WI38 (cell line): ENCODE data around the gene CCIN.

Experiments used
- H3K4me3 ChIP-seq: 2 replicates; pipeline ENCODE4 v1.5.1; 2011; ENCODE audit warnings: low read depth, mild to moderate bottlenecking, control low read depth, low read length
- TF ChIP-seq, protein P1 (sequence below): IDR thresholded peaks from 2 replicates; pipeline ENCODE4 v1.5.1; 2012; ENCODE audit warnings: low read depth, mild to moderate bottlenecking, control low read depth, low read length

The CCIN gene

GRCh38 chr9:36141288-36141687 lies 27.9 kb upstream of the CCIN start:
- H3K4me3 ChIP-seq, result no peak overlapping the region
- TF ChIP-seq, protein P1, sequence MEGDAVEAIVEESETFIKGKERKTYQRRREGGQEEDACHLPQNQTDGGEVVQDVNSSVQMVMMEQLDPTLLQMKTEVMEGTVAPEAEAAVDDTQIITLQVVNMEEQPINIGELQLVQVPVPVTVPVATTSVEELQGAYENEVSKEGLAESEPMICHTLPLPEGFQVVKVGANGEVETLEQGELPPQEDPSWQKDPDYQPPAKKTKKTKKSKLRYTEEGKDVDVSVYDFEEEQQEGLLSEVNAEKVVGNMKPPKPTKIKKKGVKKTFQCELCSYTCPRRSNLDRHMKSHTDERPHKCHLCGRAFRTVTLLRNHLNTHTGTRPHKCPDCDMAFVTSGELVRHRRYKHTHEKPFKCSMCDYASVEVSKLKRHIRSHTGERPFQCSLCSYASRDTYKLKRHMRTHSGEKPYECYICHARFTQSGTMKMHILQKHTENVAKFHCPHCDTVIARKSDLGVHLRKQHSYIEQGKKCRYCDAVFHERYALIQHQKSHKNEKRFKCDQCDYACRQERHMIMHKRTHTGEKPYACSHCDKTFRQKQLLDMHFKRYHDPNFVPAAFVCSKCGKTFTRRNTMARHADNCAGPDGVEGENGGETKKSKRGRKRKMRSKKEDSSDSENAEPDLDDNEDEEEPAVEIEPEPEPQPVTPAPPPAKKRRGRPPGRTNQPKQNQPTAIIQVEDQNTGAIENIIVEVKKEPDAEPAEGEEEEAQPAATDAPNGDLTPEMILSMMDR, result peak; percentile 43

DNA sequence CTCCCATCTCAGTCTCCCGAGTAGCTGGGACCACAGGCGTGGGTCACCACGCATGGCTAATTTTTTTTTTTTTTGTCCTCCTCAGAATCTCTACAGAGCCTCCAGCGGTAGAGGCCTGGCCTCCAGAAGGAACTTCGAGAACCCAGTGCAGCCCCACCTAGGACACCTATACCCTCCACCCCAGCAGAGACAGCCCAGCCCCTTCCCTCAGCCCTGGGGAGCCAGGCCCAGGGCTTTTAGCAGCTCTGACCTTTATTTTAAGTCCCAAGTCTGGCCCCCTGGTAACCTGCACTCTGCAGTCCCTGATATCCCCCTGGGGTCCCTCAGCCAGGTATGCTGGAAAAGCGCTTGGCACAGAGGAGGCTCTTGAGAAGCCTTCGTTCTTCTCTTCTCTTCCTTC lies 27.4 kb upstream of the CCIN start:
- no peak overlapping the region for H3K4me3 ChIP-seq
- TF ChIP-seq, protein P1, result no peak

GRCh38 chr9:36142510-36143244 lies 26.5 kb upstream of the CCIN start:
- no peak overlapping the region for H3K4me3 ChIP-seq
- TF ChIP-seq, protein P1, result no peak

DNA sequence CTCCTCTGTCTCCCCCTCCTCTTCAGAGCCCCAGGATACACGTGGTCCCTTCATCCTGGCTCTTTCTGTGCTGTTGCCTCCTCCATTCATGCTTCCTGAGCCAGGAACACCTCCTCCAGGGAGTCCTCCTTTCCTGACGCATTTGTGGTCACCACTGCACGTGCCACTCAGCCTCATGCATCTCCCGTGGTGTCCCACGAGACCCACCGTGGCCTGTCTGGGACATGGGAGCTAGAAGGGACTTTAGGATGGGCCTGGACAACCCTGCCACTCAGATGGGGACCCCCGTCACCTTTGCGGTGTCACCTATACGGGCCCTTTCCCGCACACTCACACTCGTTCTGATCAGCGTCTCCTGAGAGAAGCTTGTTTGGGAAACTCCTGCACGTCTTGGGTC lies 25.9 kb upstream of the CCIN start:
- no peak overlapping the region for H3K4me3 ChIP-seq
- TF ChIP-seq, protein P1, result no peak

GRCh38 chr9:36144309-36145232 lies 24.6 kb upstream of the CCIN start:
- TF ChIP-seq, protein P1, result no peak
- H3K4me3 ChIP-seq, result no peak overlapping the region

GRCh38 chr9:36145970-36146369 lies 23.2 kb upstream of the CCIN start:
- TF ChIP-seq, protein P1, result no peak

DNA sequence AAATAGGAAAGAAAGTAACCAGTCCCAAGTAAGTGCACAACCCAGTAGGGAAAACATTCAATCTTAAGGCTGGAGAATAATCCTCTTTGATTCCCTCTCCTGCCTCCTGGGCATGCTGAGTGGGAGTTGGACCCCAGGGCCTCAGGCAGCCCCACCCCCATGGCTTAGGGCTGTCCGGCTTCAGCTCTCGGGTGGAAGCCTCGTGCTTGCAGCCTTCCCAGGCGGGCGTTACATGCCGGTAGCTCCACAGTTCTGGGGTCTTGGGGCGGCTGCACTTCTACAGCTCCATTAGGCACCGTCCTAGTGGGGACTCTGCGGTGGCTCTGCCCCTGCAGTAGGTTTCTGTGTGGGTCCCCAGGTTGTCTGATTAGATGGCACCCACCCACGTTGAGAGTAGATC lies 22.5 kb upstream of the CCIN start:
- TF ChIP-seq, protein P1, result no peak
- H3K4me3 ChIP-seq, result no peak overlapping the region

More at GRCh38 chr9:36145970-36146369, 23.2 kb upstream of the CCIN start:
- no peak overlapping the region for H3K4me3 ChIP-seq
